SW480 (cell line): ENCODE measurements around the gene NOSTRIN.
"Not testable (repeated sequence)": the region's sequence is repeated elsewhere in the genome, so short reads cannot be mapped to it uniquely, and the experiment has no call there.

Source experiments
- DNase-seq: peaks from one replicate; pipeline ENCODE4 v3.0.0-alpha.2; 2016; ENCODE audit warnings: low spot score

Gene NOSTRIN

GRCh38 chr2:168819829-168820489 lies 17.5 kb downstream of the NOSTRIN start:
- no peak for DNase-seq

- DNase-seq: no peak
Observed at GRCh38 chr2:168821577-168821976, 19.1 kb downstream of the NOSTRIN start.

- DNase-seq: no peak
Observed at GRCh38 chr2:168821992-168822391, 19.6 kb downstream of the NOSTRIN start.

GRCh38 chr2:168825126-168825525 lies 22.7 kb downstream of the NOSTRIN start:
- DNase-seq: no peak

GRCh38 chr2:168830958-168831357 lies 28.5 kb downstream of the NOSTRIN start:
- no peak for DNase-seq

- DNase-seq: no peak
Observed at GRCh38 chr2:168831662-168832061, 29.2 kb downstream of the NOSTRIN start.

- no peak for DNase-seq
Observed at GRCh38 chr2:168835969-168836368, 33.5 kb downstream of the NOSTRIN start.

- no peak for DNase-seq
Observed at GRCh38 chr2:168841445-168841844, 39.0 kb downstream of the NOSTRIN start.

- no peak for DNase-seq
Observed at GRCh38 chr2:168843253-168843652, 40.8 kb downstream of the NOSTRIN start.

- DNase-seq: peak; percentile 6
Observed at GRCh38 chr2:168848225-168848624, 45.8 kb downstream of the NOSTRIN start.

- peak; percentile 18 for DNase-seq
Observed at GRCh38 chr2:168849610-168850009, 47.2 kb downstream of the NOSTRIN start.

GRCh38 chr2:168850846-168851245 lies 48.4 kb downstream of the NOSTRIN start:
- DNase-seq: no peak

GRCh38 chr2:168851674-168852320 lies 49.4 kb downstream of the NOSTRIN start:
- DNase-seq: no peak

GRCh38 chr2:168852481-168852880 lies 50.0 kb downstream of the NOSTRIN start:
- no peak for DNase-seq

- no peak for DNase-seq
Observed at GRCh38 chr2:168853471-168853870, 51.0 kb downstream of the NOSTRIN start.

GRCh38 chr2:168854651-168855050 lies 52.2 kb downstream of the NOSTRIN start:
- DNase-seq: no peak

- no peak for DNase-seq
Observed at GRCh38 chr2:168855601-168856000, 53.2 kb downstream of the NOSTRIN start.

GRCh38 chr2:168858146-168858545 lies 55.7 kb downstream of the NOSTRIN start:
- no peak for DNase-seq

GRCh38 chr2:168867164-168867563 lies 64.7 kb downstream of the NOSTRIN start:
- DNase-seq: not testable (repeated sequence)

GRCh38 chr2:168870369-168870768 lies 67.9 kb downstream of the NOSTRIN start:
- DNase-seq: not testable (repeated sequence)

GRCh38 chr2:168870824-168871223 lies 68.4 kb downstream of the NOSTRIN start:
- not testable (repeated sequence) for DNase-seq

GRCh38 chr2:168874368-168875054 lies 72.1 kb downstream of the NOSTRIN start:
- DNase-seq: no peak

GRCh38 chr2:168882163-168882562 lies 79.7 kb downstream of the NOSTRIN start:
- not testable (repeated sequence) for DNase-seq
